ENCODE measurements around the gene ACTL7A.

DNA sequence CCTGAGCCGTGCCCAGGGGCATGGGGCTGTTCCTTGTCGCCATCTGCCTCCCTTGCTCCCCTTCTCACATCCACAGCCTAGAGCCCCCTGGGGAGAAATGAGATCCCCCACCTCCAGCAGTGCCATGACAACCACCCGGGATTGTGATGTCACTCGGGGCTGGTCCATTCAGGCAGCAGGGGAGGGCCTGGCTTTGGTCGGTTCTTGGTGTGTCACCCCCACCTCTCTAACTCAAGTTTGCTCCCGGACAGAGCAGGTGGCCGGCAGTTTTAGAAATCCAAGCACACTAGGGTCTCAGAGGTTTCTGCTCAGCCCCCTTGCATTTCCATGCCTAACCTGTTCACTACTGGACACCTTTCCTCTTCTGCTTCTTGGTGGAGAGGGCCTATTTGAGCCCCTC is 6.2 kb upstream of the ACTL7A start, which contains the start of gene ACTL7B:
- TF ChIP-seq, protein P1, sequence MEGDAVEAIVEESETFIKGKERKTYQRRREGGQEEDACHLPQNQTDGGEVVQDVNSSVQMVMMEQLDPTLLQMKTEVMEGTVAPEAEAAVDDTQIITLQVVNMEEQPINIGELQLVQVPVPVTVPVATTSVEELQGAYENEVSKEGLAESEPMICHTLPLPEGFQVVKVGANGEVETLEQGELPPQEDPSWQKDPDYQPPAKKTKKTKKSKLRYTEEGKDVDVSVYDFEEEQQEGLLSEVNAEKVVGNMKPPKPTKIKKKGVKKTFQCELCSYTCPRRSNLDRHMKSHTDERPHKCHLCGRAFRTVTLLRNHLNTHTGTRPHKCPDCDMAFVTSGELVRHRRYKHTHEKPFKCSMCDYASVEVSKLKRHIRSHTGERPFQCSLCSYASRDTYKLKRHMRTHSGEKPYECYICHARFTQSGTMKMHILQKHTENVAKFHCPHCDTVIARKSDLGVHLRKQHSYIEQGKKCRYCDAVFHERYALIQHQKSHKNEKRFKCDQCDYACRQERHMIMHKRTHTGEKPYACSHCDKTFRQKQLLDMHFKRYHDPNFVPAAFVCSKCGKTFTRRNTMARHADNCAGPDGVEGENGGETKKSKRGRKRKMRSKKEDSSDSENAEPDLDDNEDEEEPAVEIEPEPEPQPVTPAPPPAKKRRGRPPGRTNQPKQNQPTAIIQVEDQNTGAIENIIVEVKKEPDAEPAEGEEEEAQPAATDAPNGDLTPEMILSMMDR (IDR thresholded peaks at IDR 0.05; ENCODE audit: low read length) = no peak
- TF ChIP-seq EZH2 (IDR thresholded peaks at IDR 0.05; ENCODE audit: borderline replicate concordance, low read length) = no peak
